PC-9 (cell line): ENCODE measurements around the gene ZFAND3.

ENCODE experiments used
- EZH2 ChIP-seq: fragments of 200-600 bp; sonication (generic); IDR thresholded peaks from 2 replicates; pipeline ENCODE4 v1.8.0; 2017; ENCODE audit warnings: antibody characterized with exemption, low read depth
- TF ChIP-seq, protein P1 (sequence below): fragments of 200-600 bp; sonication (generic); conservative IDR thresholded peaks from 2 replicates; pipeline ENCODE4 v1.6.1; 2017; ENCODE audit warnings: mixed run types, antibody characterized with exemption, mild to moderate bottlenecking, moderate library complexity

DNA sequence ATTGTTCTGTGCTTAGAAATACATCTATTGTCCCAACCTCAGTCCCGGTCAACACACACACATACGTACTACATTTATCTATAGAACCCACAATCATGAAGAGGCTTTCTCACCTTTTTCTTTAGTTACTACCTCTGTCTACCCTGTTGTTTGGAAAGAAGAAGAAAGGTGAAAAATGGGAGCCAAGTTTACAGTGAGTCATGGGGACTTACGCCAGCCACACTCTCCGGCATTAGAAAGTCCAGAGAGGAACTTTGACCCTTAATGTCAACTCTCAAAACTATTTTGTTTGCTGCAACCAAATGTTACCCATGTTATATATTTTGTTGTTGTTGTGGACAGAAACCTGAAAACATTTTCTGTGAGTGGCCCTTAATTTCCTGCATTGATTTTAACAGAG is 259.1 kb downstream of the ZFAND3 start:
- TF ChIP-seq, protein P1, sequence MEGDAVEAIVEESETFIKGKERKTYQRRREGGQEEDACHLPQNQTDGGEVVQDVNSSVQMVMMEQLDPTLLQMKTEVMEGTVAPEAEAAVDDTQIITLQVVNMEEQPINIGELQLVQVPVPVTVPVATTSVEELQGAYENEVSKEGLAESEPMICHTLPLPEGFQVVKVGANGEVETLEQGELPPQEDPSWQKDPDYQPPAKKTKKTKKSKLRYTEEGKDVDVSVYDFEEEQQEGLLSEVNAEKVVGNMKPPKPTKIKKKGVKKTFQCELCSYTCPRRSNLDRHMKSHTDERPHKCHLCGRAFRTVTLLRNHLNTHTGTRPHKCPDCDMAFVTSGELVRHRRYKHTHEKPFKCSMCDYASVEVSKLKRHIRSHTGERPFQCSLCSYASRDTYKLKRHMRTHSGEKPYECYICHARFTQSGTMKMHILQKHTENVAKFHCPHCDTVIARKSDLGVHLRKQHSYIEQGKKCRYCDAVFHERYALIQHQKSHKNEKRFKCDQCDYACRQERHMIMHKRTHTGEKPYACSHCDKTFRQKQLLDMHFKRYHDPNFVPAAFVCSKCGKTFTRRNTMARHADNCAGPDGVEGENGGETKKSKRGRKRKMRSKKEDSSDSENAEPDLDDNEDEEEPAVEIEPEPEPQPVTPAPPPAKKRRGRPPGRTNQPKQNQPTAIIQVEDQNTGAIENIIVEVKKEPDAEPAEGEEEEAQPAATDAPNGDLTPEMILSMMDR: no peak
- no peak for TF ChIP-seq EZH2
